GM21447 (cell line): ENCODE measurements around the gene ENO2.

ENCODE experiments used
- ATAC-seq: cut with Tn5 transposase; IDR thresholded peaks from one replicate; pipeline ENCODE4 v1.9.1; 2021; ENCODE audit not compliant: unreplicated experiment

ENO2 gene

GRCh38 chr12:6946920-6947374 is 32.6 kb downstream of the ENO2 start:
- no peak for ATAC-seq

- ATAC-seq = no peak
These were observed 33.2 kb downstream of the ENO2 start for GRCh38 chr12:6947615-6948014.

GRCh38 chr12:6948873-6949594 is 34.7 kb downstream of the ENO2 start:
- no peak for ATAC-seq

- ATAC-seq = no peak
These were observed 36.0 kb downstream of the ENO2 start for GRCh38 chr12:6950401-6950801.

- no peak for ATAC-seq
These were observed 36.6 kb downstream of the ENO2 start, which contains the start of gene PTPN6 for GRCh38 chr12:6950811-6951540. TSS of gene PTPN6 (plus strand) at chr12:6951356. CDS start at chr12:6951513, 157 bp downstream.

GRCh38 chr12:6951551-6952120 is 37.3 kb downstream of the ENO2 start:
- ATAC-seq = no peak

- no peak for ATAC-seq
These were observed 37.9 kb downstream of the ENO2 start for GRCh38 chr12:6952121-6952862.

- ATAC-seq = no peak
These were observed 38.6 kb downstream of the ENO2 start for GRCh38 chr12:6952863-6953441.

GRCh38 chr12:6953442-6954315 is 39.3 kb downstream of the ENO2 start:
- ATAC-seq = peak; percentile 44

- ATAC-seq = no peak
These were observed 40.1 kb downstream of the ENO2 start for GRCh38 chr12:6954316-6955107.

- no peak for ATAC-seq
These were observed 41.0 kb downstream of the ENO2 start for GRCh38 chr12:6955108-6956020.

- ATAC-seq = no peak
These were observed 41.8 kb downstream of the ENO2 start for GRCh38 chr12:6956021-6956727.

GRCh38 chr12:6957151-6957701 is 42.8 kb downstream of the ENO2 start:
- no peak for ATAC-seq

GRCh38 chr12:6957741-6958608 is 43.6 kb downstream of the ENO2 start:
- no peak for ATAC-seq

- no peak for ATAC-seq
These were observed 44.3 kb downstream of the ENO2 start for GRCh38 chr12:6958609-6959057.
